HT1080 (cell line): ENCODE data around the gene NUP214. TPM values are rescaled to one million over a fixed set of nuclear protein-coding genes. Genes with fewer than 3 reads are reported as not detected.
"Not testable (repeated sequence)": the region's sequence is repeated elsewhere in the genome, so short reads cannot be mapped to it uniquely, and the experiment has no call there.

Experiments used
- DNase-seq: peaks from one replicate; pipeline ENCODE4 v3.0.0-alpha.2; 2015; ENCODE audit warnings: low read depth
- total RNA-seq: library from RNA; depleted of rRNA; stranded (reverse); fragments of >200 nt; shearing (Covaris generic); gene quantifications from 2 replicates; pipeline ENCODE4 v1.2.3, GENCODE V29; 2014

Gene NUP214
- total RNA-seq, 1 experiment from 2014 or later: 27.1 TPM

- no peak for DNase-seq
Observed at GRCh38 chr9:131258698-131259431, 133.5 kb downstream of the NUP214 start.

DNA sequence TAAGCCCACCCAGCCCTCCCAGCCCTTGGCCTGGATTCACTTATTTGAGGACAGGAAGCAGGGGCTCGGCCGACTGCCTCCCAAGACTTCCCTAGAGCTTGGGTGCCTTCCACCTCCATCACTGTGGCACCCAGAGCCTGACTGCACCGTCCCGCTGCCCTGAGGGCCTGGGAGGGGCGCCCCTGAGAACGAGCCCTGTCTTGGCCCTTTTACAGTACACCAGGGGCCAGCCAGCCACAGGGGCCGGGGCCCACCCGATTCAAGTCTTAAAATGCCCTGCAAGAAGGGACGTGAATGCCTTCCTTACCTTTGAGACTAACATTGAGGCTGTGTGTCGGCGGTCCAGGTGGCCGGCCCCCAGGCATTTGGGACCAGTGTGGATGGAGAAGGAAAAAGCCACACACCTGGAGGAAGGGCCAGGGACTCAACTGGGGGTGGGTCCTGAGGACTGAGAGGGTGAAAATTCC is 134.1 kb downstream of the NUP214 start:
- no peak for DNase-seq

- DNase-seq: no peak
Observed at GRCh38 chr9:131259916-131260597, 134.7 kb downstream of the NUP214 start.

DNA sequence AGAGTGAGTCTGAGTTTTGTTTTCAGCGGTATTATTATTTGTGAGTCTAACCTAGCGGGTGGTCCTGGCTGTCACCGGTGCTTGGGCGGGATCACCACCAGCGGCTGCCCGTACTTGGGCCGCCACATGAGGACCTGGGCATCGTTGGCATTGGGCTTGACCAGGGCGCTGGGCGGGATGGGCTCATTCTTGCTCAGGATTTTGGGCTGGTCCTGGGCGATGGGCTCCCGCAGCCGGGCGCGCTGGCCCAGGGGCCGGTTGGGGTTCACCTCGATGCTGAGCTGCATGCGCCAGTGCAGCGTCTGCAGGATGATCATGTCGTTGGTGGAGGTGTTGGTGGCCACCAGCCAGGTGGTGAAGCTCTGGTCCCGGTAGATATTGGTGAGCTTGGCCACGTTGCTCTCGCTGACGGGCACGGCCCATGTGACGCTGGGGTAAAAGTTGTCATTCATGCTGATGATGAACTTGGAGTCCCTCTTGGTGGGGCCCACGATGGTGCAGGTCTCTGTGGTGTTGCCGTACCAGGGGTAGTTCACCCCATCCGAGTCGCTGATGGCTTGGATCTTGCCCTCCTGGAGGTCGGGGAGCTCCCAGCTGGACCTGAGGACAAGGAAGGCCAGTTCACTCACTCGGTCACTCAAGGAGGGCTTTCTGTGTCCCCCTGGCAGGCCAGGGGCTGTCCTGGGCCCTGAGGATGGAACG is 135.5 kb downstream of the NUP214 start:
- no peak for DNase-seq

- no peak for DNase-seq
Observed at GRCh38 chr9:131262327-131263032, 137.1 kb downstream of the NUP214 start.

GRCh38 chr9:131263033-131263343 is 137.6 kb downstream of the NUP214 start:
- DNase-seq: not testable (repeated sequence)

DNA sequence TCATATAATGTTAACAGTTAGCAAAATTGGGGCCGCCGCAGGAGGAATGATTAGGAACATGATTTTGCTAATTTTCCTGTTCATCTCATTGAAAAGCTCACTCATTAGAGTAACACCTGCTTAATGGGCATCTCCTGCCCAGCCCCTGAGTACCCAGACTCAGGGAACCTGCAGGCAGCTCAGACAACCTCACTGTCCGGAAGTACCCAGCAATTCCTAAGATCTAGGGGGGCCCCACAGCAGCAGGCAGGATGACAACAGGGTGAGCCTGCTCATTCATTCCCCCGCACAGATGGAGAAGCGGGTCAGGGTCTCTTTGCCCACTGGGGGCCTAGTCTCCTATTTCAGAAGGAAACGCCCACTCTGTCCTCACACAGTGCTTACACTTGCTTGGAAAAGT is 138.3 kb downstream of the NUP214 start:
- DNase-seq: no peak

DNA sequence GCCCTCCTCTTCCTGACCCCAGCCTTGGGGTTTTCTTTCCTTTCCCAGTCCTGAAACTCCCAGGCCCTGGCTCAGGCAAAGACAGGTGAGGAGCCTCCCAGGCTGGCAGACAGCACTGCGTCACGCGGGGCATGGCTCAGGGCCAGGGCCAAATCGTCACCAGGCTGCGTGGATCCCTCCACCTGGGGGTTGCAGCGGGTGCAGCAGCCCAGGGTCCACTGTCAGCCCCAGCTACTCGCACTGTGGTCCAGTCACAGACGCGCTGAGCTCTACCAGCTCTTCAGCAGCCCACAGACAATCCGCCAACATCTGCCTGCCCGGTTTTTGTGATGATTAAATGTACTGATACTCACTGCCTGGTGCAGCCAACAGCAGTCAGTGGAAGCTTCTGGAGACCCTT is 138.8 kb downstream of the NUP214 start:
- DNase-seq: no peak

- no peak for DNase-seq
Observed at GRCh38 chr9:131266266-131267229, 141.2 kb downstream of the NUP214 start.

GRCh38 chr9:131270171-131271015 is 145.0 kb downstream of the NUP214 start:
- DNase-seq: no peak

GRCh38 chr9:131271016-131271273 is 145.6 kb downstream of the NUP214 start:
- not testable (repeated sequence) for DNase-seq

DNA sequence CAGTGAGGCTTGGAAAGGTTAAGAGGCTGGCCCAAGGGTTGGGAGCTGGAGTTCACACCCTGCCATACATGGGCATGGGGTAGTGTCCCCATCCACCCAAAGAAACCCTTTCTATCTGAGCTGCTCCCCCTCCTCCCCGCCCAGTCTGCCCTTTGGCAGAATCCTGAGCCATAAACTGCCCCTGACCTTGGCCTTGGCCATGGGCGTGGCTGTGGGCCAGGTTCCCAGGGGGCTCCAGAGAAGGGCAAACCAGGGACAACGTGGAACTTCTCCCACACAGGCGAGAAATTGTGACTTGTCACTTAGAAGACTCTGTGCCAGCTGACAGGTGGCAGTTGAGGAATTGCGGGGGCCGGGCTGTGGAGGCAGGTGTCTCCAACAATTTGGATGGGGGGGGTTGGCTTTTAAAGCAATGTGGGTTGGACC is 146.1 kb downstream of the NUP214 start:
- DNase-seq: no peak

GRCh38 chr9:131272212-131272611 is 146.8 kb downstream of the NUP214 start:
- DNase-seq: no peak

DNA sequence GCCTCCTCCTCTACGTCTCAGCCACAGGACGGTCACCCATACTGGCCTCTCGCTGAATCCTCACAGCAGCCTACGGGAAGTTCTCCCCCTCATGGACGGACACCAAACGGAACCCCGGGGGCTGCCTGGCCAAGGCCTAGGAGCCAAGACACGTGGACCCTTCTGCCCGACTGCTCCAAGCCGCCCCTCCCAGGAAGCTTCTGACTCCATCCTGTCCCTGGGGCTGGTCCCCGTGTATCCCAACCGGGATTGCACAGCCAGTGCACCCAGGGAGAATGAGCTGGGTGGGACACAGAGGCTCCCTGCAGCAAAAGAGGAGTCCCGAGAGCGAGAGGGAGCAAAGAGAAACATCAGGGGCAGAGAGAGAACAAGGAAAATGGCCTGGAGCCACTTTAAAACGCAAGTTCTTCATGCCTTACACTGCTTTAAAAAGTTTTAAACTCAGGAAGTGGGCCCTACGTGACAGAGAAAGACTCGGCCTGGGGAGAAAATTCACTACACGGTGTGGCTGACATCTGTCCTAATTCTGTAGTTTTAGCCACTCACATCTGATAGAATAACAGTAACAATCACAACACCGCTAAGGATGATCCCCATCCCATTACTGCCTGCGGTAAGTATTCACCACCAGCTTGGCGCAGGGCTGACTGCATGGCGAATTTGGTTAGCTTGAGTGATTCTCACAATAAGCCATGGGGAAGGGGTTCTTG is 147.9 kb downstream of the NUP214 start:
- DNase-seq: no peak

DNA sequence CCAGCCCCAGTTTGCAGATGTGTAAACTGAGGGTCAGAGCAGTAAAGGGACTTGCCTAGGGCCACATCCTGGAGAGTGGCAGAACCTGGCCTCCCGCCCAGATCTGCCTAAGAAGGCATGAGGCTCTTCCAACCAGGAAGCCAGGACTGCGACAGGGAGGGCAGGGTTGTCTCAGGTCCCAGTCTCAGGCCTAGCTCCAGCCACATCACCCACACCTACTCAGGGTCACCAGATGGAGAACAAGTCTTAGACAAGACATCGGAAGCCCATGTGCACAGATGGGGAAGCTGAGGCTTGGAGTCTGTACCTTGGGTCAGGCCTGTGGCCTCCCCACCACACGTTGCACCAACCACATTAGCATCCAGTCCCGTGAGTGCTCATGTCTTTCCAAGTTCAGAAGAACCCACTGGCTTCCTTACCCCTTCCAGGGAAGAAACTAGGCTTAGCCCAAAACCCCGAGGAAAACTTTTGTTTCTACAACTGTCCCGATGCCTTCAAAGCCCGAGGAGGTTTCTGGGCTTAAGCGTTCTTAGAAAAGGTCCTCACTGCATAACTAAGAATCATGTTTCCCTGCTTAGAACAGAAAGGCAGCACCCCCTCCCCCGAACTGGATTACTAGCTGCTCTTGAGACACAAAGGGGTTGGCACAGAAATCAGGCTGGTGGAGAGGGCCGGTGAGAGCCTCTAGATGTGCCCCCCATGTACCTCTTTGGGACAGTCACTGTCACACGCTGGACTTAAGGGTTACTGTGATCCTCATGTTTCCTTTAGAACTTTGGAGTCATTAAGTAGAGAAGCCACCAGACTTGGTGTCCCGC is 148.7 kb downstream of the NUP214 start:
- DNase-seq: no peak

DNA sequence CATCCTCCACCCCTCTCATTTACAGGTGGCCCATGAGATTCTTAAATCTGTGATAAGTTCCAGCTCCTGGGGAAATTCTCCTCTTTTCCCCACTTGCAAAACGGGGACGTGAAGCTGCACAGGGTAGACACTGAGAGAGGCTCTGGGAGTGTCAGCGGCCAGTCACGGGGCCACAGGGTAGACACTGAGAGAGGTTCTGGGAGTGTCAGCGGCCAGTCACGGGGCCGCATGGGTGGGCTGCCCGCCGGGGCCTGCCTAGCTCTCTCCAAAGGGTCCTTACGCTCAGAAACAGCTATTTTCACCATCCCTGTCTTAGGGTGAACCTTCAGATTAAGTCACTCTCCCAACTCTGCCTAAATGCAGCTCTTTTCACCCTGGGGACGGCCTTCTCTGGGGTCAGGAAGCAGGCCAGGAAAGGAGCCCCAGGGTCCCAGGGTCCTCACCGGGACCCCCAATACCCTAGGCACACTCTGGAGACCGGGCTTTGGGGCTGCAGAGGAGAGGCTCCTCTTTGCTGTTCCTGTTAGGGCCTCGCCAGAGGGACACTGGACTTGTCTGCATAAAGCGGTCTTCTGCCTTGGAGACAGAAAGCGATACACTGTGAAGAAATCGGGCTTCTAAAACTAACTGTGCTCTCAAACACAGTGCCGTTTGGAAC is 149.4 kb downstream of the NUP214 start:
- DNase-seq: no peak

DNA sequence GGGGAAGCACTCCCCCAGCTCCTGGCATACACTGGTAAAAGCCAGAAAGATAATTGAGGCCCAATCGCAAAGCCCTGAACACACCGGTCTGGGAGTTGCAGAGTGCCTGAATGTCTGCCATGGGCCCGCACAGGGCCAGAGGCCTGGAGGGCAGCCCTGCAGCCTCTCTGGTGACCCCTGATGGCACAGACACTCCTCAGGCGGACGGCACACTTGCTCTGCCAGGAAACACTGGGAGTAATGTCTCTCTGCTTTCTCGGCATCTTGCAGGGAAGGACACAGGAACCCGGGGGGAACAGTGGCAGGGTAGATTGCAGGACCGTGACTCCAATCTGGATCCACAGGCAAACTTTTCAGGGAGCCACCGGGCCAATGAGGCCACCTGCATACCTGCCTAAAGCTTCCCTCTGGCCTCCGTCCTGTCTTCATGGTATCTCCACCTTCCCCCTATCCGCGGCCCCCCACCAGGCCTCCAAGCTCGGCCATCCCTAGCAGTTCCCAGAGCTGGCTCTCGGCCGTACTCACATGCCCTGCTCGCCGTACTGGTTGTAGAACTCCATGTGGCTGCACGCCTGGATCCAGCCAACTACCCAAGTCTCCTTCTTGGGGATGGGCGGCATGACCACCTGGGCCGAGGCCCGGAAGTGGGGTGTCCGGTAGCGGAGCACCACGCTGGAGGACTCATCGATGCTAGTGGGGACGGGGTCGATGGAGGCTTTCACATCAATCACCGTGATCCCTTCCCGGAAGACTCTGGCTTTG is 150.1 kb downstream of the NUP214 start:
- no peak for DNase-seq
